Measurements from ENCODE around the gene SFXN4. TPM values are rescaled to one million over a fixed set of nuclear protein-coding genes. Genes with fewer than 3 reads are reported as not detected.

The SFXN4 gene
- total and polyA plus RNA-seq, 5 experiments from 2014 or later = 18.3 to 31.3 (median 20.4) TPM

GRCh38 chr10:119206603-119207365, 41.3 kb upstream of the SFXN4 start:
- Mint-ChIP-seq H3K36me3 (no peaks in the 10 kb centered on the region), H3K4me1 (peaks cover 22 to 42% (median 38%) of the 10 kb centered on the region in 4 donors), H3K27ac (peak overlapping the region; percentile 59 to 98 (median 94)), H3K9me3 (no peaks in the 10 kb centered on the region), H3K4me3 (peak overlapping the region; percentile 85 to 99 (median 92)), H3K27me3 (no peaks in the 10 kb centered on the region)
- ATAC-seq (peak; percentile 60 to 62), DNase-seq (peak; percentile 56 to 83 (median 74))
- POLR2A ChIA-PET = interaction anchor here (0.5 to 4.4 kb wide), 28 partner anchors 20 to 519 kb away, joined by 3 to 61 read pairs (median 5); partner anchors contain the start of genes INPP5F, RGS10 and SFXN4

GRCh38 chr10:119205894-119206602, 40.5 kb upstream of the SFXN4 start:
- Mint-ChIP-seq H3K27ac (peak overlapping the region; percentile 59 to 98 (median 94)), H3K4me1 (peaks cover 17 to 35% (median 30%) of the 10 kb centered on the region in 4 donors), H3K9me3 (no peaks in the 10 kb centered on the region), H3K36me3 (no peaks in the 10 kb centered on the region), H3K27me3 (no peaks in the 10 kb centered on the region), H3K4me3 (peak overlapping the region; percentile 85 to 97 (median 92))
- ATAC-seq (no peak), DNase-seq (peak in 4 of 10 donors; percentile 9 to 37 (median 21))
- POLR2A ChIA-PET = interaction anchor here (0.5 to 4.4 kb wide), 18 partner anchors 27 to 337 kb away, joined by 3 to 61 read pairs (median 8); partner anchors contain the start of genes RGS10 and SFXN4

- DNase-seq = no peak
- ATAC-seq = no peak
- Mint-ChIP-seq H3K36me3 (no peaks in the 10 kb centered on the region), H3K9me3 (no peaks in the 10 kb centered on the region), H3K27ac (no peak overlapping the region), H3K4me3 (no peak overlapping the region), H3K4me1 (peaks cover 5 to 21% (median 14%) of the 10 kb centered on the region in 4 donors), H3K27me3 (peaks cover 0 to 3% (median 0%) of the 10 kb centered on the region in 5 donors)
- POLR2A ChIA-PET = interaction anchor here (0.6 kb wide), 2 partner anchors 22 to 522 kb away, joined by 3 to 4 read pairs; no protein-coding TSS in a partner anchor
Observed at GRCh38 chr10:119203006-119203405, 37.5 kb upstream of the SFXN4 start.

GRCh38 chr10:119201233-119201632, 35.7 kb upstream of the SFXN4 start:
- Mint-ChIP-seq H3K36me3 (no peaks in the 10 kb centered on the region), H3K4me3 (no peak overlapping the region), H3K27me3 (peaks cover 0 to 3% (median 0%) of the 10 kb centered on the region in 5 donors), H3K27ac (peak overlapping the region in 1 of 10 donors; percentile 7), H3K9me3 (no peaks in the 10 kb centered on the region), H3K4me1 (peaks cover 3 to 16% (median 11%) of the 10 kb centered on the region in 4 donors)
- no peak for DNase-seq
- ATAC-seq = no peak
- POLR2A ChIA-PET = no interaction called here

GRCh38 chr10:119199231-119199992, 33.9 kb upstream of the SFXN4 start:
- Mint-ChIP-seq H3K36me3 (no peaks in the 10 kb centered on the region), H3K4me3 (peak overlapping the region in 1 of 10 donors; percentile 21), H3K4me1 (peaks cover 2 to 12% (median 6%) of the 10 kb centered on the region in 4 donors), H3K27me3 (peaks cover 0 to 3% (median 0%) of the 10 kb centered on the region in 5 donors), H3K9me3 (no peaks in the 10 kb centered on the region), H3K27ac (peak overlapping the region in 2 of 10 donors; percentile 20 to 27)
- POLR2A ChIA-PET = interaction anchor here (1.1 to 1.2 kb wide), 3 partner anchors 10 to 343 kb away, joined by 3 to 7 read pairs (median 3); partner anchors contain the start of gene RGS10
- peak; percentile 88 to 91 for ATAC-seq
- DNase-seq = peak in 9 of 10 donors; percentile 23 to 74 (median 42)

GRCh38 chr10:119198438-119198837, 32.9 kb upstream of the SFXN4 start:
- Mint-ChIP-seq H3K27me3 (peaks cover 0 to 3% (median 0%) of the 10 kb centered on the region in 5 donors), H3K27ac (peak overlapping the region in 1 of 10 donors; percentile 47), H3K4me1 (peaks cover 2 to 12% (median 6%) of the 10 kb centered on the region in 4 donors), H3K36me3 (no peaks in the 10 kb centered on the region), H3K9me3 (no peaks in the 10 kb centered on the region), H3K4me3 (no peak overlapping the region)
- ATAC-seq (no peak), DNase-seq (peak in 2 of 10 donors; percentile 15 to 20)
- POLR2A ChIA-PET = interaction anchor here (1.1 to 1.2 kb wide), 2 partner anchors 9 to 221 kb away, joined by 3 read pairs; no protein-coding TSS in a partner anchor

GRCh38 chr10:119197921-119198320, 32.4 kb upstream of the SFXN4 start:
- DNase-seq = no peak
- H3K27ac Mint-ChIP-seq = no peak overlapping the region
- POLR2A ChIA-PET = interaction anchor here (0.6 kb wide), 1 partner anchor 44 kb away, joined by 3 read pairs; no protein-coding TSS in a partner anchor
- H3K27me3 Mint-ChIP-seq = peaks cover 0 to 3% (median 0%) of the 10 kb centered on the region in 5 donors
- H3K4me1 Mint-ChIP-seq = peaks cover 2 to 12% (median 6%) of the 10 kb centered on the region in 4 donors
- ATAC-seq = no peak
- H3K4me3 Mint-ChIP-seq = no peak overlapping the region
- H3K36me3 Mint-ChIP-seq = no peaks in the 10 kb centered on the region
- H3K9me3 Mint-ChIP-seq = no peaks in the 10 kb centered on the region

GRCh38 chr10:119191881-119192280, 26.4 kb upstream of the SFXN4 start:
- no peak for ATAC-seq
- POLR2A ChIA-PET = no interaction called here
- no peaks in the 10 kb centered on the region for H3K27me3 Mint-ChIP-seq
- peak overlapping the region in 1 of 10 donors; percentile 48 for H3K27ac Mint-ChIP-seq
- peaks cover 7 to 16% (median 13%) of the 10 kb centered on the region in 4 donors for H3K4me1 Mint-ChIP-seq
- no peaks in the 10 kb centered on the region for H3K36me3 Mint-ChIP-seq
- H3K4me3 Mint-ChIP-seq = no peak overlapping the region
- no peak for DNase-seq
- H3K9me3 Mint-ChIP-seq = no peaks in the 10 kb centered on the region

GRCh38 chr10:119190954-119191785, 25.7 kb upstream of the SFXN4 start:
- Mint-ChIP-seq H3K4me1 (peaks cover 7 to 16% (median 13%) of the 10 kb centered on the region in 4 donors), H3K27ac (peak overlapping the region in 1 of 10 donors; percentile 72), H3K4me3 (no peak overlapping the region), H3K36me3 (no peaks in the 10 kb centered on the region), H3K9me3 (no peaks in the 10 kb centered on the region), H3K27me3 (no peaks in the 10 kb centered on the region)
- POLR2A ChIA-PET = interaction anchor here (0.6 kb wide), 1 partner anchor 27 kb away, joined by 3 read pairs; no protein-coding TSS in a partner anchor
- DNase-seq = no peak
- ATAC-seq = no peak

- Mint-ChIP-seq H3K27ac (peak overlapping the region in 3 of 10 donors; percentile 12 to 72 (median 60)), H3K4me1 (peaks cover 7 to 16% (median 13%) of the 10 kb centered on the region in 4 donors), H3K4me3 (peak overlapping the region in 2 of 10 donors; percentile 15 to 50), H3K36me3 (no peaks in the 10 kb centered on the region), H3K27me3 (no peaks in the 10 kb centered on the region), H3K9me3 (no peaks in the 10 kb centered on the region)
- no peak for DNase-seq
- POLR2A ChIA-PET = interaction anchor here (0.6 kb wide), 1 partner anchor 26 kb away, joined by 3 read pairs; no protein-coding TSS in a partner anchor
- no peak for ATAC-seq
Observed at GRCh38 chr10:119190353-119190752, 24.8 kb upstream of the SFXN4 start.

GRCh38 chr10:119189811-119190282, 24.3 kb upstream of the SFXN4 start:
- peak overlapping the region in 2 of 10 donors; percentile 15 to 41 for H3K4me3 Mint-ChIP-seq
- H3K27ac Mint-ChIP-seq = peak overlapping the region in 1 of 10 donors; percentile 31
- no peaks in the 10 kb centered on the region for H3K36me3 Mint-ChIP-seq
- peak in 1 of 2 donors; percentile 63 for ATAC-seq
- peaks cover 7 to 16% (median 13%) of the 10 kb centered on the region in 4 donors for H3K4me1 Mint-ChIP-seq
- POLR2A ChIA-PET = interaction anchor here (0.6 to 1.0 kb wide), 2 partner anchors 9 to 36 kb away, joined by 3 to 6 read pairs; no protein-coding TSS in a partner anchor
- H3K27me3 Mint-ChIP-seq = no peaks in the 10 kb centered on the region
- no peak for DNase-seq
- H3K9me3 Mint-ChIP-seq = no peaks in the 10 kb centered on the region

All from naive thymus-derived CD8-positive, alpha-beta T cell (primary cell).